ENCODE results near the gene MYO1F.
A peak's percentile ranks its signal among the peaks of the same experiment; 100 is the strongest.

Gene MYO1F

DNA sequence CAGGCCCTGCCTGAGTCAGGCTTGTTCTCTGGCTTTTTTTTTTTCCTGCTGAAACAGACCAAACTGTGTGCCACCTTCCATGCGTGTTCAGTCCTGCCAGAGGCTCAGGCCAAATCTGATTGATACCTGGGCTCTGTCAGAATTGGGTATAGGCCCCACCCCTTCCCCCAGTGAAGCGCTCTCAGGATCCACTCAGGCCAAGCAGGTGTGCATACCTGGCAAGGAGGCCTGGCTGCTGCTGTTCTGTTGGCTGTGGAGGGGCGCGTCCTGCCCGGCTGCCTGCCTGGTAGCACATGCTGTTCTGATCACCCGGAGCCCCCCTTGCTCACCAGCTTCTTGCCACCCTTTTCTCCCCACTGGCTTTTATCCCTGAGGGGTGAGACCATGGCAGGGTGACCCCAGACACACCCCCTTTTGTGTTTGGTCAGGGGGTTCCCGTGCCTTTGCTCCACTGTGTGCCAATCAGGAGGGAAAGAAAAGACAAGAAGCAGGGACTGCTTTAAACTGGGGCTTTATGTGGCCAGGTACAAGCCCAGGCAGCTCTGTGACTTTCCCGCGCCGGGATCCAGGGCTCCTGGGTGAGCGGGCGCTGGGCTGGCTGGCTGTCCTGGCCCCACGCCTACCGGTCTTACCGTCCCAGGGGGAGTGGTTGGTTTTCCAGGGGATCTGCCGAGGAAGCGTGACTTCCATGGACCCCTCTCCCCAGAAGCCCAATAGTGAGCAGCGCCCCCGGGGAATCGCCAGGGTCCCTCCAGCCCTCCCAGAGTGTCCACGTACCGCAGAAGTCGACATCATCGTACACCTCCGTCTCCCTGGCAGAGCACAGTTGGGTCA, 87.5 kb downstream of the MYO1F start:
- DNase-seq = no peak

- DNase-seq = no peak
These were observed 88.9 kb downstream of the MYO1F start for GRCh38 chr19:8488365-8488764.

DNA sequence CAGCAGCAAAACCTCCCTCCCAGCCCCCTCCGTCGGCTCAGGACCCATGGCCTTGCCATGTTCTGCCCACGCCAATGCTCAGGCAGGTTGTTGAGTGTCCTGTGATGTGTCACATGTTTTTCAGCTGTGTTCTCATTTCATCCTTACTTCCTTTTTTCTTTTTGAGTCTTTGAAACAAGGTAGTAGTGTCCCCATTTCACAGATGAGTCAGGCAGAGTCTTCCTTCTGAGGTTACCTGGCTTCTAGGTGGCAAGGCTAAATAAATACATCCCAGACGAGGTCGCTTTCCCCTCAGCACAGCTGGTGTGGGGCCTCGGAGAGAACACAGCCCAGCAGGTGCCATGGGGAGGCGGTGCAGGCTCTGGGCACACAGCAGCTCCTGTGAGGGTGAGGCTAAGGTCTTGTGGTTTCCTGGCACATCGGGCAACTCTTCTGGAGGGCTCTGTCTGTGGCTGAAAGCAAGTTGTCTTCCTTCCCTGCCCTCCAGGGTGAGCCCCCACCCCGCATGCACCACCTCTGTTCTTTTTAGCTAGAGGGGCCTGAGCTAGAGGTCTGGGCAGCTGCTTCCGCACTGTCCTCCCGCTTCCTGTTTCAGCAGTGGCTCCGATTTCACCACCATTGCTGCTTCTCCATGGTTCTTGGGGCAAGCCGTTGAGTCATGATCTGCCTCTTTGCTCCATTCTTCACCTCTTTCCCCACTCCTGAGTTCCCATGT, 89.9 kb downstream of the MYO1F start:
- DNase-seq = peak; percentile 66

- no peak for DNase-seq
These were observed 90.5 kb downstream of the MYO1F start for GRCh38 chr19:8486661-8487136.

- no peak for DNase-seq
These were observed 91.5 kb downstream of the MYO1F start for GRCh38 chr19:8485561-8486371.

GRCh38 chr19:8484331-8484894, 92.8 kb downstream of the MYO1F start:
- DNase-seq = peak; percentile 65

GRCh38 chr19:8483165-8483564, 94.1 kb downstream of the MYO1F start:
- DNase-seq = no peak

DNA sequence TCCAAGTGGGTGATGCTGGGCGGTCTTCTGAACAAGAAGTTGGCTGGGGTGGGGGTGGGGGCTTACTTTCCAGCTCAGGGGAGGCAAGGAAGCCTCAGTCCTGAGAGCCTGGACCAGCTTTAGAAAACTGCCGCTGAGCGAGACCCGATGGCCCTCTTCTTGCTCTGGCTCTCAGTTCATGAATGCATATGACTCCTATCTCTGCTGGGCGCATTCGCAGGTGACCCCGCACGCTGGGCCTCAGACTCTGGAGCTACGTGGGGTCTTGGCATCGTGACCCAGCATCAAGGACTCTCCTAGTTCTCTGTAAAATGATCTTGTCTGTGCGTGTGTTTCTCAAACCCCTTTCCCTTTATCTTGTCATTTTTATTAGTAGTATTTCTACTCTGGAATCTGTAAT, 94.5 kb downstream of the MYO1F start:
- DNase-seq = no peak

DNA sequence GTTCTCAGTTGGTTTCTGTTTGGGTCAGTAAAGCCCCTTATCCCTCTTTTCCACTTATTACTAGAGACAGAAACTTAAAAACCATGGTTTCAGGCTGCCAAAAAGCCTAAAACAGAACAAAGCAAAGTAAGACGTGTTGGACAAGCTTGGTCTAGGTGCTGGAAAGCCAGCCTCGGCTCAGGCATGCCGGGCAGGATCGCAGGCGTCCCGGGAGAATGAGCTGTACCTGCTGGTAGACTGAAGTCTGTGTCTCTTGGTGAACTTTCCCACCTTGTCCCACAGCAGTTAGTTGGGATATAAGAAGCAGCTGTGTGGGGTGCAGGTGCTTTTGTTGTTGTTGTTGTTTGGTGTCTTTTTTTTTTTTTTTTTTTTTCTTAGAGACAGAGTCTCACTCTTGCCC, 95.6 kb downstream of the MYO1F start:
- DNase-seq = no peak

DNA sequence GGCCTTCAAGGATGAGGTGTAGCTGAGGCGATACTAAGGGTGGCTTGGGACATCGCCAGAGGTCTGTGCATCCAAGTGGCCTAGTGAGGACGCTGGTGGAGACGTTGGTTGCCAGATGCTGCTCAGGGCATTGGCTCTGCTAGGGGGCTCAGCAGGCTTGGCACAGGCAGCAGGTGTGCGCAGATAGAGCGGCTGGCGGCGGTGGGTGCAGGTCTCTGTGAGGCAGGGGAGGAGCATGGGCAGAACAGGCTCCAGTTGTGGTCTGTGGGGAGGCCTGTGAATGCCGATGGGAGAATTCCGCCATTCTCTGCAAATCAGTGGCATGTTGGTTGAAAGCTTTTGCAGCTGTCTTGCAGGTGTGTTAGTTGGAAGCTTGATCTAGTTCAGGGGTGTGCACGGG, 96.0 kb downstream of the MYO1F start:
- no peak for DNase-seq

DNA sequence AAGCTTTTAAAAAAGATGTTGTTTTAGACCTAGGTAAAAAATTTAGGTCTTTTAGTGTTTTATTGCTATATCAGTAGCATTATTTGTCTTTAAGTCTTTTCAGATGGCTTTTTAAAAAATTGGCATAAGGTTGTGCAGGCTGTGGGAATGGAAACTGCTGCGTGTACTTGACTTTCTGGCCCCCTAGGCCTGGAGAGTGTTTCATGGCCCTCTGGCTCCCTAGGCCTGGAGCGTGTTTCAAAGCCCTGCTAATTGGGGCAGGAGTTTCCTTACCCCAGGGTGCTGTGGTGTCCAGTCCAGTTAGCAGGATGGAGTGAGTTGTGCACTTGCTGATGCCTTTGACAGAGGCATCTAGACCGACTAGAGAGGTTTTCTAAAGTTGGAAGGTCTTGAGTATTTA, 98.6 kb downstream of the MYO1F start:
- DNase-seq = no peak

DNA sequence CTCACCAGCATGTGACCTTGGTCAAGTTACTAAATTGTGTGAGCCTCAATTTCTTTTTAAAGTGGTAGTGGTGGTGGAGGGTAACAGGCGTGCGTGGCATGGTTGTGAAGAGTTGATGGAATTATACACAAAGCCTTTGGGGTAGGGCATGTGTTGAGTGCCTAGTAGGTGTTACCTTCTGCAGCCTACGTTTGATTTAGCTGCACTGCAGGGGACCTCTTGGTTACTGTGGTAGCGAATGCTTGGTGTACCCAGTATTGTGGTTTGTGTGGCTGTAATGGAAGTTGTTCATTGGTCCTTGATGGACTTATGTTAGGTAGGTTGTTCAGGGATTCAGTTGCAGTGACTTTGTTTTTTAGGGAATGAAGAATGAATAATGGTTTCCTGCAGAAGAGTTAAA, 99.4 kb downstream of the MYO1F start:
- DNase-seq = no peak

DNA sequence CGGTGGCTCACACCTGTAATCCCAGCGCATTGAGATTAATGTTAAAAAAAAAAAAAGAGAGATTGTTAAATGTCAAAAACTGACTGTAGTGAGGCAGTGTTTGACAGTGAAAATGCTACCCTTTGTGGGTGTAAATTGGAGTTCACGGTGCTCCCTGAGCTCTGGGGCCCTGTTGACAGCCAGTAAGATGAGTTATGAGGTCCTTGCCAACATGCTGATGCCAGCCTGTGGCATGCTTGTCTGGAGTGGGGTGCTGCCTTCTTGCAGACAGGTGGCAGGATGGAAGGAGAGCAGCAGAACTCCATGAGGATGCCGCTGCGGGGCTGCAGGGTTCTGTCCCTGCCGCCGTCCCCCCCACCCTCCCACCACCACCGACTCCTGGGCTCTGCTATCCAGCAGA, 100.7 kb downstream of the MYO1F start:
- no peak for DNase-seq

DNA sequence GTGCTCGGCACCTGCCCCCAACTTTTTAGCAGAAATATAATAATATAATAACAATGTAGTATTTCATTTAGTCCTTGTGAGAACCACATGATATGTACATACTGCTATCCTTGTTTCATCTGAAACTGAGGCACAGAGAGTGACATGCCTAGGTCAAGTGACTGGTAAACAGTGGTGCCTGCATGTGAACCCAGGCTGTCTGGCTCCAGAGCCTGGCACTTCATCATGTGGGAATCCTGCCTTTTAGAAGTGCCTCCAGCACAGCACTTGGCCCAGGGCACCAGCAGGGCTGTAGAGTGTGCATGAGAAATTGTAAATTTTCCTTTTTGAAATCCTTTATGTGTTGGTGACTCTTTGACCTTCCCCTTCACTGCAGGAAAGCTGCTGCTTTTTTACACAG, 102.2 kb downstream of the MYO1F start:
- no peak for DNase-seq

- no peak for DNase-seq
These were observed 103.4 kb downstream of the MYO1F start for GRCh38 chr19:8473648-8474476.

Data from CD4-positive, alpha-beta T cell treated with Interferon gamma for 1 hour (primary cell).